Brain microvascular endothelial cell (primary cell): ENCODE data around the gene JADE1.
A peak's percentile ranks its signal among the peaks of the same experiment; 100 is the strongest.

Experiments
- DNase-seq: peaks from one replicate; pipeline ENCODE4 v3.0.0-alpha.2; 2020
- H3K27ac ChIP-seq: fragments of 250-450 bp; sonication (Bioruptor Pico); 2 replicates; pipeline ENCODE4 v1.5.1; 2020; ENCODE audit warnings: mild to moderate bottlenecking, moderate library complexity
- H3K27me3 ChIP-seq: fragments of 250-450 bp; sonication (Bioruptor Pico); replicated peaks from 2 replicates; pipeline ENCODE4 v1.5.1; 2020; ENCODE audit warnings: mild to moderate bottlenecking
- H3K36me3 ChIP-seq: fragments of 250-450 bp; sonication (Bioruptor Pico); replicated peaks from 2 replicates; pipeline ENCODE4 v1.5.1; 2020; ENCODE audit warnings: mild to moderate bottlenecking
- H3K4me3 ChIP-seq: 2 replicates; pipeline ENCODE4 v1.5.1; 2011; ENCODE audit warnings: low read depth, mild to moderate bottlenecking, control low read depth, low read length, moderate library complexity
- CTCF ChIP-seq: IDR thresholded peaks from 2 replicates; pipeline ENCODE4 v1.5.1; 2011; ENCODE audit warnings: low read depth, mild to moderate bottlenecking, moderate library complexity, low read length, control low read depth, inconsistent platforms; ENCODE audit errors: missing control alignments
- in situ Hi-C: cut with HindIII; loops from 2 replicates; pipeline ENCODE4 v1.10.0; 2017; ENCODE audit warnings: low sequenced_read_pairs, low pct_ligation_motif_present

JADE1 gene

GRCh38 chr4:128809477-128810330 lies at the start of gene JADE1:
TSS of gene JADE1 (plus strand) at chr4:128809700. CDS start at chr4:128831759, 22,059 bp downstream.
- Histone ChIP-seq H3K27me3 (no peaks in the 10 kb centered on the region), H3K4me3 (peak within 1 kb of the TSS; percentile 82), H3K27ac (peak within 1 kb of the TSS; percentile 78), H3K36me3 (no peaks in the 10 kb centered on the region)
- peak; percentile 78 for TF ChIP-seq CTCF
- peak; percentile 95 for DNase-seq
- in situ Hi-C loops = no loop called here

DNA sequence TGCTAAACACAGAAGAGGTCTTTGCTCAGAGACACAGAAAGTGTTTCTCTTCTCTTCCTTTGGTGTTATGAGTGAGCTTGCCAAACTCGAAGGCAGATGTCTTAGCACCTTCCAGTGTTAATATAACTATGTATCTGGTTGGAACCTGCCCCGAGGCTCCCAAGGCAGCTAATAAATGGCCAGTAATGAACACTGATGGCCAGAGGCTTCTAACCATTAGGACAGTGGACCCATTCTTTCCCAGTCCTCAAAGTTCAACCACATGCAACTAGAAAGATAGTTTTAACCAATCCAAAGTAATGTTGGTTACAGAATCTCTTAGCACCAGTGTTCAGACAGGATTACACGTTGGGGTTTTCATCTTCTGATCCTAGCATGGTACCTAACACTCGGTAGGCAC lies 42.7 kb upstream of the JADE1 start:
- no peaks in the 10 kb centered on the region for H3K36me3 ChIP-seq
- no peak overlapping the region for H3K27ac ChIP-seq
- no peak for DNase-seq
- in situ Hi-C loops = no loop called here
- H3K4me3 ChIP-seq = no peak overlapping the region
- TF ChIP-seq CTCF = no peak
- no peaks in the 10 kb centered on the region for H3K27me3 ChIP-seq

DNA sequence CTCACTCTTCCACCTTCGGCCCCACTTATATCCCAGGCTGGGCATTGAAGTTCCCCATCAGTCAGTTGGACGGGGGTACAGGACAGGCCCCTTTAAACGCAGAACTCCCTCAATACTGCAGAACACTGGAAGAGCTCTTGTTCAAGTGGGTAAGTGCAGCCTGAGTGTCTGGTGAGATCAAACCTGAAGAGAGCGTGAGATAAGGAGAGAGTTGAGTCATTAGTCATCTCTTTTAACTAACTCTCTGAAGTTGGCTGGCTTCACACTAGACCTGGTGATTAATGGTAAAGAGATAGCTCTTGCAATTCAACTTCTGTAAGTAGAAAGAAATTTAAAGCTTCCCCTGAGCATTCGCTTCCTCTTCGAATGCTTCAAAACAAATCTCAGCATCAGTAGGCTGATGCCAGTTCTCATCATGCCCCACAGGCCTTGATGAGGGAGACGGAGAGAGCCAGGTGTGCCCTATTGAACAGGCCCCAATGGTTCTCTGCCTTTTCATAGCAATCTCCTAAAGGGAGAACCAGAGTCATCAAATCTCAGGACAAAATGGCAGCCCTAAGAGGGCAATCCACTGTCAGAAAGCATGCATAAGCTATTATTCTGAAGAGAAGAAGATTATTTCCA lies 41.0 kb upstream of the JADE1 start:
- Histone ChIP-seq H3K4me3 (no peak overlapping the region), H3K27me3 (no peaks in the 10 kb centered on the region), H3K27ac (peak overlapping the region; percentile 58), H3K36me3 (no peaks in the 10 kb centered on the region)
- DNase-seq = peak; percentile 70
- TF ChIP-seq CTCF = no peak
- in situ Hi-C loops = no loop called here

GRCh38 chr4:128769011-128769410 lies 40.5 kb upstream of the JADE1 start:
- Histone ChIP-seq H3K27me3 (no peaks in the 10 kb centered on the region), H3K36me3 (no peaks in the 10 kb centered on the region), H3K27ac (peak overlapping the region; percentile 58), H3K4me3 (no peak overlapping the region)
- no peak for TF ChIP-seq CTCF
- in situ Hi-C loops = no loop called here
- DNase-seq = no peak

DNA sequence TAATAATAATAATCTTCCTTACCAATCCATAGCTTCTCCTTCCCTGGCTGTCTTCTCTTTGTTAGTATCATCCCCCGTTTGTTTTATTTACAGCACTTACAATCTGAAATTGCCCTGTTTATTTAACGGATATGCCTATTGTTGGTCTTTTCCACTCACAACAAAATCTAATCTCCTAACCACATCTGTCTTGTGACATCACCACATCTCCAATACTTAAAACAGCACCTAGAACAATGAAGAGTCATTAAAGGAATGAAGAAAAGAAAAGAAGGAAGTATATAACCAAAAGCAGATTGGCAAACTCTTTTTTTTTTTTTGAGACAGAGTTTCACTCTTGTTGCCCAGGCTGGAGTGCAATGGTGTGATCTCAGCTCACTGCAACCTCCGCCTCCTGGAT lies 38.7 kb upstream of the JADE1 start:
- no peaks in the 10 kb centered on the region for H3K36me3 ChIP-seq
- in situ Hi-C loops = no loop called here
- H3K27ac ChIP-seq = no peak overlapping the region
- no peak overlapping the region for H3K4me3 ChIP-seq
- H3K27me3 ChIP-seq = no peaks in the 10 kb centered on the region
- no peak for TF ChIP-seq CTCF
- no peak for DNase-seq
